GM11168 (cell line): ENCODE data around the gene VPS26C.
"Not testable (repeated sequence)": the region's sequence is repeated elsewhere in the genome, so short reads cannot be mapped to it uniquely, and the experiment has no call there.

ENCODE experiments used
- in situ Hi-C: fragments of 300-500 bp; cut with MboI; formaldehyde crosslinking; loops from one replicate; pipeline ENCODE4 v1.12.0; 2022; ENCODE audit warnings: low sequenced_read_pairs; ENCODE audit not compliant: unreplicated experiment

VPS26C gene

GRCh38 chr21:37232274-37233018, 34.7 kb downstream of the VPS26C start:
- in situ Hi-C loops = no loop called here

- in situ Hi-C loops = no loop called here
Measured at GRCh38 chr21:37231671-37232070, 35.5 kb downstream of the VPS26C start.

GRCh38 chr21:37231249-37231645, 35.9 kb downstream of the VPS26C start:
- in situ Hi-C loops = no loop called here

DNA sequence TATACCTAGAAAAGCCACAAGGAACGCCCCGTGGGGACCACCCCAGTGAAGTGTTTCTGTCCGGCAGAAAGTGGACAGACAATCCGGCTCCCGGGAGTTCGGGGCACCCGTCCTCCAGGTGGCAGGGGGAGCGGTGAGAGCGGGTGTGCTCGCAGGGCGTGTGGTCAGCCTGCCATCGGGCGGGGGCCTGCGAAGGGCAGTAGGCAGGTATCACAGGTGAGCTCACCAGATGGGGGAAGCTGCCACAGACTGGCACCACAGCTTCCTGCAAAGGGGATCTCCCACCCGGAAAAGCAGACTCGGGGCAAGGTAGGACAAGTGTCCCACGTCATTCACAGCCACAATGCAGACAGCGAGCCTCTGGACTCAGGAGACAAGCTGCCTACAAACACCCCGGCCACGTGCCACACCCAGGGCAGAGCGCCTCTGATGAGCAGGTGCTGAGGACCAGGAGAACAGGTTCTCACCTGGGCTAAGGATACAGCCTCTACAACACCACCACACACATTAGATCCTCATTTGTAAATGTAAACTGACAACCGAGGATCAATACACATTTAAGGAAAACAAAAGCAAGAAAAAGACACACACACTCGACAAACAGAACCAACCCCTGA, 36.4 kb downstream of the VPS26C start:
- in situ Hi-C loops = no loop called here

- in situ Hi-C loops = no loop called here
Measured at GRCh38 chr21:37228003-37228400, 39.1 kb downstream of the VPS26C start.

- in situ Hi-C loops = no loop called here
Measured at GRCh38 chr21:37227071-37228002, 39.8 kb downstream of the VPS26C start.

DNA sequence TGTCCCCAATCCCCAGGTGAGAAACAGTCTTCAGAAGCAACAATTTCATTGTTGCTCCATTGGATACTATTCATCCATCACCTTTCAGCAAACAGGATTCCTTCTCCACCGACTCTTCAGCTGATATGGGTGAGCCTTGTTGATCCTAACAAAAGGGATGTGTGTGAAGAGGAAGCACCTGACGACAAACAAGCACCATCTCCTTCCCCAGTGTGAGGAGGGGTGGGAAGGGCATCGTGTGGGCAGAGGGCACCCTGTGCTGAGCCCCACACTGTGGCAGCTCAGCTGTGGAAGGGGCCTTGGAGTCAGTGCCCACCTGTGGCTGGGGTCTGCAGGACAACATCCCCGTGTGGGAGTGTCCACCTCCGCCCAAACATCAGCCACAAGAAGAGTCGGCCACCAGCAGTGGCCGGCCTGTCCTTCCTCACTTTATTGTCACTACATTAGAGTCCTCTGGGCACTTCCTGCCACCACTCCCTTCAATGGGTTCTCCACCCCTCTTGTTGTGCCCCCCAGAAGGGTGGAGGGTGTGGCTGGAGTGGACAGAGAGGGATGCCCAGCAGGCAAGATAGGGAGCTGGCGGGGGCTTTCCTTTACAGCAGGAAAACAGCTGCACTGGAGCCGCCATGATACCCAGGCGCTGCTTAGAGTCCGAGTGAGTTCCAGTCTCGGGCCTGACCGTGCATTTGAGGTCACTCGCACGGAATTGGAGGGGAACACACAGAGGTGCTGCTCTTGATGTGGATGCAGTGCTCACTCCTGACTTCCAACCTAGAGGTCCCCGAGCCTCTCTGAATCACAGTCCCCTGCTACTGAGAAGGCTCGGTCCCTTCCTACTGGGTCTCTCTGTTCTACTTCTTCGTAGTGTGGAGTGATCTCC, 40.9 kb downstream of the VPS26C start:
- in situ Hi-C loops = no loop called here

- in situ Hi-C loops = no loop called here
Measured at GRCh38 chr21:37224861-37225839, 42.0 kb downstream of the VPS26C start.

GRCh38 chr21:37223804-37224345, 43.3 kb downstream of the VPS26C start:
- in situ Hi-C loops = no loop called here

DNA sequence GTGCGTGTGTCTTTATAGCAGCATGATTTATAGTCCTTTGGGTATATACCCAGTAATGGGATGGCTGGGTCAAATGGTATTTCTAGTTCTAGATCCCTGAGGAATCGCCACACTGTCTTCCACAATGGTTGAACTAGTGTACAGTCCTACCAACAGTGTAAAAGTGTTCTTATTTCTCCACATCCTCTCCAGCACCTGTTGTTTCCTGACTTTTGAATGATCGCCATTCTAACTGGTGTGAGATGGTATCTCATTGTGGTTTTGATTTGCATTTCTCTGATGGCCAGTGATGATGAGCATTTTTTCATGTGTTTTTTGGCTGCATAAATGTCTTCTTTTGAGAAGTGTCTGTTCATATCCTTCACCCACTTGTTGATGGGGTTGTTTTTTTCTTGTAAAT, 44.9 kb downstream of the VPS26C start:
- in situ Hi-C loops = not testable (repeated sequence)

DNA sequence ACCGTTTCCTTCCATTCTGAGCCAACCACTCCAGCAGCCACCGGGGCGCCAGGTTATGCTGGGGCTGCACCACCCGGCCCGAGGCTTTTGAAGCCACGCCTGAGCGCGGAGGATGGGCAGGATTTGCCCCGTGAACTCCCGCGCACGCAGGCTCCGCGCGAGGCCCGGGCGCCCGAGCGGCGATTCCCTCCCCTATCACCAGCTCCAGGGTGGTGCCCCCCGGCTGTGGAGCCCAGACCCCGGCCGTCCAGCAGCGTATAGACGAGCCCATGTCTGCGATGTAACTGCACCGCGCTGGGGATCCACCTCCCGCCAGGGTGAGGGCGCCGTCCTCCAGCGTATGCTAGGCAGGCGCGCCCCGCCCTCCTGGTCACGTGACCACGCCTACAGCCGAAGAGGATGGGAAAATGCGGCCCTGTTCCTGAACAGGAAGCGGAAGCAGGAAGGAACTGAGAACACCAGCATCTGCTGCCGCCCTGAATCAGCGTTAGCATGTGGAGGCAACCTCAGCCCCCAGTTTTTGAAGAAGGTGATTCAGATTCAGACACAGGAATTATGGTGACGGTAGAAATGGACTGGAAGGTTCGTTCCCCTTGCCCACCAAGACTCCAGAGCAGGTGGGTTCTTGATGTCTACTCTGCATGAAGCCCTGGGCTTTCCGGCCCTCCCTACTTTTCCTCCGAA, 46.0 kb downstream of the VPS26C start:
- in situ Hi-C loops = no loop called here

DNA sequence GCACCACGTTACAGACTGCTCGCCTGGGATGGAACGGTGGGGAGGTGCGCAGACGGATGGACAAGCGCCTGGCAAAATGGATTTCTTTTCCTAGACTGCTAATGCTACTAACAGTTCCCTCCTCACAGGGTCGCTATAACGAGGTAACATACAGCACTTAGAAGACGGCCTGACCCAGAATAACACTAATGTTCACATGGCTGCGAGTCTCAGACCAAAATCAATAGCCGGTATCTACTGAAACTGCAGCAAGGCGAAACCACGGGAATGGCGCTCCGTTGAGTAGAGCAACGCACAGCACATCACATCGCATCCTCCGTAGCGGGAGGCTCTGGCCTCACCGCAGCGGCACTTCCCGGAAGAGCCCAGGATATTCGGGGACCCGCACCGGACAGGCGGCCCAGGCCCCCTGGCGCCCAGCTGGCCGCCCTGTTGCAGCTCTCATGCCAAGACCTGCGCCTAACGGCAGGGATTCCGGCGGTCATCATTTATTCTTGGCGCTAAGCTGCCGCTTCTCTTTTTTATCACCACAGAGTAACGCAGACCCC, 46.6 kb downstream of the VPS26C start:
- in situ Hi-C loops = no loop called here

GRCh38 chr21:37219761-37220432, 47.2 kb downstream of the VPS26C start:
- in situ Hi-C loops = no loop called here

GRCh38 chr21:37214952-37215351, 52.2 kb downstream of the VPS26C start:
- in situ Hi-C loops = no loop called here

GRCh38 chr21:37210799-37211198, 56.3 kb downstream of the VPS26C start:
- in situ Hi-C loops = no loop called here

GRCh38 chr21:37210130-37210529, 57.0 kb downstream of the VPS26C start:
- in situ Hi-C loops = no loop called here

- in situ Hi-C loops = no loop called here
Measured at GRCh38 chr21:37208741-37209225, 58.4 kb downstream of the VPS26C start.
